GM12891 (cell line): ENCODE results near the gene MALAT1.
A peak's percentile ranks its signal among the peaks of the same experiment; 100 is the strongest.
"Not testable (repeated sequence)": the region's sequence is repeated elsewhere in the genome, so short reads cannot be mapped to it uniquely, and the experiment has no call there.

Experiments used
- DNase-seq: peaks from one replicate; pipeline ENCODE4 v3.0.0; 2011; ENCODE audit warnings: low spot score; ENCODE audit not compliant: insufficient read length
- FAIRE-seq: peaks from 2 replicates; lab custom pipeline; 2011; peaks lifted over from hg19 to GRCh38; lab: Jason Lieb, UNC
- PAX5 ChIP-seq: IDR thresholded peaks from 2 replicates; pipeline ENCODE4 v1.6.1; 2011; ENCODE audit warnings: low read length, moderate library complexity, mild to moderate bottlenecking; ENCODE audit not compliant: insufficient read depth, severe bottlenecking
- POLR2A ChIP-seq: IDR thresholded peaks from 2 replicates; pipeline ENCODE4 v1.6.1; 2011; ENCODE audit warnings: low read depth, low read length, control low read depth
- POLR2AphosphoS5 ChIP-seq: IDR thresholded peaks from 2 replicates; pipeline ENCODE4 v1.6.1; 2011; ENCODE audit warnings: low read depth, low read length, control low read depth
- POU2F2 ChIP-seq: IDR thresholded peaks from 2 replicates; pipeline ENCODE4 v1.6.1; 2011; ENCODE audit warnings: low read depth, mild to moderate bottlenecking, control low read depth, low read length, moderate library complexity
- SPI1 ChIP-seq: IDR thresholded peaks from 2 replicates; pipeline ENCODE4 v1.6.1; 2011; ENCODE audit warnings: low read depth, low read length, control low read depth
- TAF1 ChIP-seq: IDR thresholded peaks from 2 replicates; pipeline ENCODE4 v1.6.1; 2011; ENCODE audit warnings: low read depth, low read length, control low read depth

The MALAT1 gene

DNA sequence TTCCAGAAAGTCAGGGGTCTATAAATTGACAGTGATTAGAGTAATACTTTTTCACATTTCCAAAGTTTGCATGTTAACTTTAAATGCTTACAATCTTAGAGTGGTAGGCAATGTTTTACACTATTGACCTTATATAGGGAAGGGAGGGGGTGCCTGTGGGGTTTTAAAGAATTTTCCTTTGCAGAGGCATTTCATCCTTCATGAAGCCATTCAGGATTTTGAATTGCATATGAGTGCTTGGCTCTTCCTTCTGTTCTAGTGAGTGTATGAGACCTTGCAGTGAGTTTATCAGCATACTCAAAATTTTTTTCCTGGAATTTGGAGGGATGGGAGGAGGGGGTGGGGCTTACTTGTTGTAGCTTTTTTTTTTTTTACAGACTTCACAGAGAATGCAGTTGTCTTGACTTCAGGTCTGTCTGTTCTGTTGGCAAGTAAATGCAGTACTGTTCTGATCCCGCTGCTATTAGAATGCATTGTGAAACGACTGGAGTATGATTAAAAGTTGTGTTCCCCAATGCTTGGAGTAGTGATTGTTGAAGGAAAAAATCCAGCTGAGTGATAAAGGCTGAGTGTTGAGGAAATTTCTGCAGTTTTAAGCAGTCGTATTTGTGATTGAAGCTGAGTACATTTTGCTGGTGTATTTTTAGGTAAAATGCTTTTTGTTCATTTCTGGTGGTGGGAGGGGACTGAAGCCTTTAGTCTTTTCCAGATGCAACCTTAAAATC lies 5.3 kb downstream of the MALAT1 start:
- TF ChIP-seq POLR2AphosphoS5, result peak; percentile 97
- TF ChIP-seq POLR2A, result peak; percentile 95
- no peak for TF ChIP-seq PAX5
- no peak for TF ChIP-seq SPI1
- TF ChIP-seq POU2F2, result 0 out of 2 replicates have a peak, but pooled peaks have one; percentile 52
- DNase-seq, result no peak
- FAIRE-seq, result no peak

DNA sequence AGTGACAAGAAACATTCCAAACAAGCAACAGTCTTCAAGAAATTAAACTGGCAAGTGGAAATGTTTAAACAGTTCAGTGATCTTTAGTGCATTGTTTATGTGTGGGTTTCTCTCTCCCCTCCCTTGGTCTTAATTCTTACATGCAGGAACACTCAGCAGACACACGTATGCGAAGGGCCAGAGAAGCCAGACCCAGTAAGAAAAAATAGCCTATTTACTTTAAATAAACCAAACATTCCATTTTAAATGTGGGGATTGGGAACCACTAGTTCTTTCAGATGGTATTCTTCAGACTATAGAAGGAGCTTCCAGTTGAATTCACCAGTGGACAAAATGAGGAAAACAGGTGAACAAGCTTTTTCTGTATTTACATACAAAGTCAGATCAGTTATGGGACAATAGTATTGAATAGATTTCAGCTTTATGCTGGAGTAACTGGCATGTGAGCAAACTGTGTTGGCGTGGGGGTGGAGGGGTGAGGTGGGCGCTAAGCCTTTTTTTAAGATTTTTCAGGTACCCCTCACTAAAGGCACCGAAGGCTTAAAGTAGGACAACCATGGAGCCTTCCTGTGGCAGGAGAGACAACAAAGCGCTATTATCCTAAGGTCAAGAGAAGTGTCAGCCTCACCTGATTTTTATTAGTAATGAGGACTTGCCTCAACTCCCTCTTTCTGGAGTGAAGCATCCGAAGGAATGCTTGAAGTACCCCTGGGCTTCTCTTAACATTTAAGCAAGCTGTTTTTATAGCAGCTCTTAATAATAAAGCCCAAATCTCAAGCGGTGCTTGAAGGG lies 6.0 kb downstream of the MALAT1 start:
- TF ChIP-seq SPI1 (no peak), TAF1 (no peak), PAX5 (no peak), POU2F2 (peak; percentile 58; the same call in 1 of the 2 replicates), POLR2AphosphoS5 (peak; percentile 42), POLR2A (peak; percentile 64)
- DNase-seq (no peak), FAIRE-seq (no peak)

DNA sequence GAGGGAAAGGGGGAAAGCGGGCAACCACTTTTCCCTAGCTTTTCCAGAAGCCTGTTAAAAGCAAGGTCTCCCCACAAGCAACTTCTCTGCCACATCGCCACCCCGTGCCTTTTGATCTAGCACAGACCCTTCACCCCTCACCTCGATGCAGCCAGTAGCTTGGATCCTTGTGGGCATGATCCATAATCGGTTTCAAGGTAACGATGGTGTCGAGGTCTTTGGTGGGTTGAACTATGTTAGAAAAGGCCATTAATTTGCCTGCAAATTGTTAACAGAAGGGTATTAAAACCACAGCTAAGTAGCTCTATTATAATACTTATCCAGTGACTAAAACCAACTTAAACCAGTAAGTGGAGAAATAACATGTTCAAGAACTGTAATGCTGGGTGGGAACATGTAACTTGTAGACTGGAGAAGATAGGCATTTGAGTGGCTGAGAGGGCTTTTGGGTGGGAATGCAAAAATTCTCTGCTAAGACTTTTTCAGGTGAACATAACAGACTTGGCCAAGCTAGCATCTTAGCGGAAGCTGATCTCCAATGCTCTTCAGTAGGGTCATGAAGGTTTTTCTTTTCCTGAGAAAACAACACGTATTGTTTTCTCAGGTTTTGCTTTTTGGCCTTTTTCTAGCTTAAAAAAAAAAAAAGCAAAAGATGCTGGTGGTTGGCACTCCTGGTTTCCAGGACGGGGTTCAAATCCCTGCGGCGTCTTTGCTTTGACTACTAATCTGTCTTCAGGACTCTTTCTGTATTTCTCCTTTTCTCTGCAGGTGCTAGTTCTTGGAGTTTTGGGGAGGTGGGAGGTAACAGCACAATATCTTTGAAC lies 6.8 kb downstream of the MALAT1 start:
- FAIRE-seq, result peak; percentile 28
- DNase-seq, result no peak

GRCh38 chr11:65506290-65506771 lies 7.5 kb downstream of the MALAT1 start:
- FAIRE-seq (no peak), DNase-seq (no peak)
- no peak for TF ChIP-seq PAX5
- TF ChIP-seq SPI1, result no peak
- TF ChIP-seq POLR2AphosphoS5, result no peak
- no peak for TF ChIP-seq POU2F2
- TF ChIP-seq TAF1, result no peak
- TF ChIP-seq POLR2A, result no peak

More for the DNA sequence above, 6.8 kb downstream of the MALAT1 start:
- TF ChIP-seq SPI1, result no peak
- peak; percentile 49; the same call in 1 of the 2 replicates for TF ChIP-seq POU2F2
- TF ChIP-seq TAF1, result no peak
- peak; percentile 94 for TF ChIP-seq POLR2A
- TF ChIP-seq POLR2AphosphoS5, result peak; percentile 94
- TF ChIP-seq PAX5, result no peak

DNA sequence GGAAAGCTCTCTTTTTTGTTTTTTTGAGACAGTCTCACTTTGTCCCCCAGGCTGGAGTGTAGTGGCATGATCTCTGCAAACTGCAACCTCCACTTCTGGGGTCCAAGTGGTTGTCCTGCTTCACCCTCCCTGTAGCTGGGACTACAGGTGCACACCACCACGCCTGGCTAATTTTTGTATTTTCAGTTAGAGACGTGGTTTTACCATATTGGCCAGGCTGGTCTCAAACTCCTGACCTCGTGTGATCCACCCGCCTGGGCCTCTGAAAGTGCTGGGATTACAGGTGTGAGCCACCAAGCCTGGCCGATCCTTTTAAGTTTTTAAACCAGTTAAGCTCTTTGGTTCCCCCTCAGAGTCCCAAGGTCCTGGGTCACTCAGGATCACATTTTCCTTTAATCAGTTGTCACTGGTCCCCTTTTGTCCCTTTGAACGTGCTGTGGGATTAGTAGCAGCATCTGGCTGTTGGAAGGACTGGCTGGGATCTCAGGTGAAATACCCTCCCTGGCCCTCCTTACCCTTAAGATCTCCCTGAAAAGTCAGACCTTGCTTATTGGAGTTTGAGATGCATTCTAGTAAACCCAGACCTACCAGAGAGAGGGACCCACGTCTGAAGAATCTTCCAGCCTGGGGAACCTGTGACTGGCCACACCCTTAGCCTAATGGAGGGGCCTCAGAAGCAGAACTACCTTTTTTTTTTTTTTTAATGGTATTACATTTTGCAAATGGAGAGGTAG lies 8.1 kb downstream of the MALAT1 start:
- FAIRE-seq (peak; percentile 67), DNase-seq (no peak)
- TF ChIP-seq SPI1 (no peak), POU2F2 (peak; percentile 96), POLR2A (peak; percentile 99), PAX5 (peak; percentile 91), POLR2AphosphoS5 (peak; percentile 99), TAF1 (peak; percentile 67)

- not testable (repeated sequence) for DNase-seq, FAIRE-seq
Measured at GRCh38 chr11:65512311-65512710, 13.5 kb downstream of the MALAT1 start.

- FAIRE-seq (no peak), DNase-seq (no peak)
- TF ChIP-seq POLR2A, result no peak
- no peak for TF ChIP-seq POU2F2
- no peak for TF ChIP-seq PAX5
- no peak for TF ChIP-seq POLR2AphosphoS5
- no peak for TF ChIP-seq SPI1
- TF ChIP-seq TAF1, result no peak
Measured at GRCh38 chr11:65516135-65516968, 17.5 kb downstream of the MALAT1 start.

- not testable (repeated sequence) for DNase-seq, FAIRE-seq
Measured at GRCh38 chr11:65518941-65519549, 20.2 kb downstream of the MALAT1 start.

DNA sequence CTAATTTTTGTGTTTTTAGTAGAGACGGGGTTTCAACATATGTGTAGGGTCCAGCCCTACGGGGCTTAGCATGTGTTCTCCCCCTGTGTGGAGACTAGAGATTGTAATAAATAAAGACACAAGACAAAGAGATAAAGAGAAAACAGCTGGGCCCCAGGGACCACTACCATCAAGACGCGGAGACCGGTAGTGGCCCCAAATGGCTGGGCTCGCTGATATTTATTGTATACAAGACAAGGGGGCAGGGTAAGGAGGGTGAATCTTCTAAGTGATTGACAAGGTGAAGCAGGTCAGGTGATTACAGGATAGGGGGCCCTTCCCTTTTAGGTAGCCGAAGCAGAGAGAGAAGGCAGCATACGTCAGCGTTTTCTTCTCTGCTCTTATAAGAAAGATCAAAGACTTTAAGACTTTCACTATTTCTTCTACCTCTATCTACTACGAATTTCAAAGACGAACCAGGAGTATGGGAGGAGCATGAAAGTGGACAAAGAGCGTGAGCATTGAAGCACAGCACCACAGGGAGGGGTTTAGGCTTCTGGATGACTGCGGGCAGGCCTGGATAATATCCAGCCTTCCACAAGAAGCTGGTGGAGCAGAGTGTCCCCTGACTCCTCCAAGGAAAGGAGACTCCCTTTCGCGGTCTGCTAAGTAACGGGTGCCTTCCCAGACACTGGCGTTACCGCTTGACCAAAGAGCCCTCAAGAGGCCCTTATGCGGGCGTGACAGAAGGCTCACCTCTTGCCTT lies 23.1 kb downstream of the MALAT1 start:
- not testable (repeated sequence) for FAIRE-seq, DNase-seq
